HG03159 (cell line): Measurements from ENCODE around the gene IFITM1.
"Not testable (repeated sequence)": the region's sequence is repeated elsewhere in the genome, so short reads cannot be mapped to it uniquely, and the experiment has no call there.

ENCODE experiments used
- ATAC-seq: cut with Tn5 transposase; IDR thresholded peaks from one replicate; pipeline ENCODE4 v1.9.1; 2021; ENCODE audit warnings: mild to moderate bottlenecking, moderate library complexity; ENCODE audit not compliant: unreplicated experiment

Gene IFITM1

GRCh38 chr11:340539-341512, 27.0 kb downstream of the IFITM1 start:
- ATAC-seq: no peak

- ATAC-seq: no peak
Measured at GRCh38 chr11:342328-342727, 28.5 kb downstream of the IFITM1 start.

GRCh38 chr11:344836-345578, 31.2 kb downstream of the IFITM1 start:
- ATAC-seq: no peak

- no peak for ATAC-seq
Measured at GRCh38 chr11:346529-346928, 32.7 kb downstream of the IFITM1 start.

- not testable (repeated sequence) for ATAC-seq
Measured at GRCh38 chr11:349270-349954, 35.6 kb downstream of the IFITM1 start.

GRCh38 chr11:350033-350722, 36.3 kb downstream of the IFITM1 start:
- not testable (repeated sequence) for ATAC-seq

- no peak for ATAC-seq
Measured at GRCh38 chr11:350723-351255, 36.9 kb downstream of the IFITM1 start.

- no peak for ATAC-seq
Measured at GRCh38 chr11:351411-351810, 37.6 kb downstream of the IFITM1 start.

- ATAC-seq: no peak
Measured at GRCh38 chr11:352456-353031, 38.7 kb downstream of the IFITM1 start.

- ATAC-seq: no peak
Measured at GRCh38 chr11:353179-353873, 39.5 kb downstream of the IFITM1 start.

GRCh38 chr11:355581-356458, 42.0 kb downstream of the IFITM1 start:
- ATAC-seq: no peak

GRCh38 chr11:356610-357009, 42.8 kb downstream of the IFITM1 start:
- ATAC-seq: no peak

GRCh38 chr11:357582-357981, 43.7 kb downstream of the IFITM1 start:
- no peak for ATAC-seq

- ATAC-seq: no peak
Measured at GRCh38 chr11:358129-358800, 44.4 kb downstream of the IFITM1 start.

GRCh38 chr11:359181-359714, 45.4 kb downstream of the IFITM1 start:
- no peak for ATAC-seq

GRCh38 chr11:360326-361280, 46.8 kb downstream of the IFITM1 start:
- no peak for ATAC-seq
